K562 (cell line): ENCODE measurements around the gene DUSP9. TPM values are rescaled to one million over a fixed set of nuclear protein-coding genes. Genes with fewer than 3 reads are reported as not detected.

Experiments used
- ATAC-seq: fragments of 200-7000 bp; cut with Tn5 transposase; 3 replicates; pipeline ENCODE4 v1.9.1; 2020; ENCODE audit warnings: moderate library complexity
- BruUV-seq: library from RNA; stranded (reverse); fragments of 400-500 nt; replicated peaks from 2 replicates; lab custom pipeline; 2021; lab: Mats Ljungman, UMichigan
- CTCF ChIA-PET: fragments of 300-600 bp; formaldehyde crosslinking; extraction: SDS; loops from one replicate; lab custom pipeline; 2021; ENCODE audit warnings: low intra/inter-chr PET ratio; lab: Yijun Ruan, JAX
- POLR2A ChIA-PET: fragments of 300-600, 350-650 bp; sonication (Branson Sonifier 250); formaldehyde crosslinking; extraction: SDS; loops from one replicate; lab custom pipeline; 2021; ENCODE audit warnings: antibody characterized with exemption, inconsistent platforms; lab: Yijun Ruan, JAX
- DNase-seq, 4 experiments: peaks; one replicate each; pipeline versions ENCODE4 v3.0.0 to v3.0.0-alpha.2; 2011 to 2018; ENCODE audit warnings: low spot score in 3 of 4, mixed read lengths in 3 of 4; ENCODE audit errors: extremely low read depth in 1 of 4
- FAIRE-seq: peaks from 2 replicates; lab custom pipeline; 2011; peaks lifted over from hg19 to GRCh38; lab: Jason Lieb, UNC
- H2AFZ ChIP-seq: 2 replicates; pipeline ENCODE4 v1.6.0; 2011; ENCODE audit warnings: low read depth, low read length, control low read depth, inconsistent platforms
- H3K27ac ChIP-seq: fragments of 200-600 bp; 3 replicates; pipeline ENCODE4 v1.8.0; 2011; ENCODE audit warnings: low read depth, mild to moderate bottlenecking, control low read depth, inconsistent platforms, low read length, moderate library complexity, mixed read lengths; ENCODE audit errors: extremely low read depth
- H3K27me3 ChIP-seq, 2 experiments: fragments of 300-600 bp in 1 of 2; 2 replicates in 1 of 2; 3 replicates in 1 of 2; pipeline versions ENCODE4 v1.6.0 to v1.8.0; 2011; ENCODE audit warnings: inconsistent platforms in 2 of 2, low read length in 2 of 2, mild to moderate bottlenecking in 1 of 2, mixed read lengths in 1 of 2, moderate library complexity in 1 of 2; ENCODE audit not compliant: control insufficient read depth in 2 of 2, insufficient read depth in 2 of 2
- H3K36me3 ChIP-seq: fragments of 300-600 bp; 3 replicates; pipeline ENCODE4 v1.8.0; 2011; ENCODE audit warnings: mild to moderate bottlenecking, low read length, inconsistent platforms; ENCODE audit not compliant: control insufficient read depth, insufficient read depth
- H3K4me1 ChIP-seq, 2 experiments: fragments of 200-600 bp in 1 of 2; replicated peaks in 1 of 2; 2 replicates in 1 of 2; 3 replicates in 1 of 2; pipeline versions ENCODE4 v1.5.1 to v1.8.0; 2011; ENCODE audit warnings: inconsistent platforms in 2 of 2, low read length in 2 of 2, mild to moderate bottlenecking in 1 of 2, mixed read lengths in 1 of 2, moderate library complexity in 1 of 2; ENCODE audit not compliant: control insufficient read depth in 2 of 2, insufficient read depth in 2 of 2
- H3K4me2 ChIP-seq: 2 replicates; pipeline ENCODE4 v1.6.1; 2011; ENCODE audit warnings: low read length, control low read depth, inconsistent platforms, mixed read lengths; ENCODE audit not compliant: insufficient read depth
- H3K4me3 ChIP-seq: fragments of 200-600 bp; sonication (generic), shearing (Covaris generic); 2 replicates; pipeline ENCODE4 v1.5.1; 2016; ENCODE audit warnings: control low read depth, inconsistent platforms
- H3K79me2 ChIP-seq: fragments of 200-600 bp; 3 replicates; pipeline ENCODE4 v1.8.0; 2011; ENCODE audit warnings: low read length, inconsistent platforms; ENCODE audit not compliant: control insufficient read depth, insufficient read depth
- H3K9ac ChIP-seq, 2 experiments: 2 replicates each; pipeline versions ENCODE4 v1.6.0 to v1.6.1; 2011; ENCODE audit warnings: low read depth in 2 of 2, low read length in 2 of 2, control low read depth in 1 of 2, inconsistent platforms in 1 of 2, mild to moderate bottlenecking in 1 of 2, mixed read lengths in 1 of 2; ENCODE audit not compliant: insufficient read depth in 1 of 2
- H3K9me1 ChIP-seq: one replicate; pipeline ENCODE4 v1.6.0; 2011; ENCODE audit warnings: inconsistent platforms, mild to moderate bottlenecking, low read length, moderate library complexity; ENCODE audit not compliant: control insufficient read depth, insufficient read depth
- H3K9me3 ChIP-seq: replicated peaks from 2 replicates; pipeline ENCODE4 v1.5.1; 2011; ENCODE audit warnings: low read depth, low read length, inconsistent platforms; ENCODE audit not compliant: control insufficient read depth, insufficient read depth
- H4K20me1 ChIP-seq: replicated peaks from 2 replicates; pipeline ENCODE4 v1.6.1; 2011; ENCODE audit warnings: low read length, inconsistent platforms, mixed read lengths; ENCODE audit not compliant: control insufficient read depth, insufficient read depth
- EZH2 ChIP-seq: IDR thresholded peaks from 2 replicates; pipeline ENCODE4 v1.6.1; 2012; ENCODE audit warnings: low read depth, mild to moderate bottlenecking, inconsistent platforms, low read length, borderline replicate concordance
- MCM7 ChIP-seq, 2 experiments: fragments of 450-650 bp; IDR thresholded peaks; 2 replicates each; pipeline ENCODE4 v1.6.1; 2016 to 2018
- MIER1 ChIP-seq: fragments of 450-650 bp; IDR thresholded peaks from 2 replicates; pipeline ENCODE4 v1.6.1; 2016; ENCODE audit warnings: antibody characterized with exemption, mild to moderate bottlenecking, low read depth
- MITF ChIP-seq: IDR thresholded peaks from 2 replicates; pipeline ENCODE4 v1.6.1; 2014; ENCODE audit warnings: antibody characterized with exemption
- NELFE ChIP-seq: IDR thresholded peaks from 2 replicates; pipeline ENCODE4 v1.6.1; 2011; ENCODE audit warnings: mild to moderate bottlenecking; ENCODE audit not compliant: insufficient read depth, insufficient read length
- POLR2B ChIP-seq: fragments of 450-650 bp; IDR thresholded peaks from 2 replicates; pipeline ENCODE4 v1.6.1; 2018; ENCODE audit warnings: low read depth; ENCODE audit not compliant: partially characterized antibody
- SETDB1 ChIP-seq: IDR thresholded peaks from one replicate; pipeline ENCODE4 v1.6.1; 2012; ENCODE audit warnings: low read length, control low read depth, inconsistent platforms
- SFPQ ChIP-seq: fragments of 200-400 bp; formaldehyde crosslinking; IDR thresholded peaks from 2 replicates; pipeline ENCODE4 v1.6.1; 2017; ENCODE audit warnings: mild to moderate bottlenecking, low read depth, low read length, moderate library complexity
- YBX1 ChIP-seq: fragments of 450-650 bp; IDR thresholded peaks from 2 replicates; pipeline ENCODE4 v1.7.1; 2016; ENCODE audit warnings: mild to moderate bottlenecking
- ZNF253 ChIP-seq: fragments of 250-450 bp; sonication (Bioruptor Pico); conservative IDR thresholded peaks from 2 replicates; pipeline ENCODE4 v1.6.1; 2021; ENCODE audit warnings: mild to moderate bottlenecking
- ZNF282 ChIP-seq: sonication (generic); formaldehyde crosslinking; IDR thresholded peaks from 2 replicates; pipeline ENCODE4 v1.8.1; 2023; ENCODE audit warnings: missing genetic modification reagents
- ZNF324 ChIP-seq: fragments of 250-450 bp; sonication (Bioruptor Pico); IDR thresholded peaks from 2 replicates; pipeline ENCODE4 v1.4.0; 2020; ENCODE audit warnings: mild to moderate bottlenecking
- WGBS: fragments of 100-300 bp; shearing (Covaris generic); methylation state at CpG from one replicate; pipeline ENCODE4 v1.1.6; 2016; ENCODE audit warnings: low coverage, mixed read lengths; ENCODE audit not compliant: insufficient coverage; ENCODE audit errors: missing lambda C conversion rate; 5-methylcytosine and 5-hydroxymethylcytosine counted together
- in situ Hi-C: fragments of 300-500 bp; cut with MboI; formaldehyde crosslinking; loops from 4 replicates; pipeline ENCODE4 v1.15.0; 2018; ENCODE audit warnings: inconsistent platforms, mixed read lengths
- intact Hi-C: fragments of 100-400 bp; cut with micrococcal nuclease; formaldehyde crosslinking; loops from 2 replicates; pipeline ENCODE4 v1.14.2; 2022
- polyA plus RNA-seq, 8 experiments: library from polyadenylated mRNA; depleted of rRNA in 4 of 8; stranded (reverse) in 5 of 8; unstranded in 3 of 8; fragments of >200 nt; fragmentation: Nextera tagmentation in 2 of 8; fragmentation: Illumina TruSeq in 1 of 8; extraction: Ambion mirVana in 2 of 8; extraction: Trizol in 1 of 8; gene quantifications; 2 replicates each; pipeline versions ENCODE4 v1.2.1 to v1.2.3, GENCODE V29; 2011 to 2014; ENCODE audit warnings: inconsistent platforms in 1 of 8, missing spikeins in 1 of 8
- total RNA-seq, 7 experiments: library from RNA; depleted of rRNA in 6 of 7; stranded (reverse); fragments of >200 nt in 6 of 7; fragmentation: Illumina TruSeq in 2 of 7; extraction: Trizol in 2 of 7; gene quantifications; 2 replicates each; pipeline versions ENCODE4 v1.2.1 to v1.2.3, GENCODE V29; 2011 to 2021; ENCODE audit warnings: low replicate concordance in 1 of 7
- TF ChIP-seq, protein P1 (sequence below): fragments of 250-450 bp; sonication (Bioruptor Pico); IDR thresholded peaks from 2 replicates; pipeline ENCODE4 v1.4.0; 2020; ENCODE audit warnings: mild to moderate bottlenecking, moderate library complexity
- TF ChIP-seq, protein P2 (sequence below): sonication (generic); formaldehyde crosslinking; IDR thresholded peaks from 2 replicates; pipeline ENCODE4 v1.8.1; 2023; ENCODE audit warnings: mild to moderate bottlenecking, missing genetic modification reagents

The DUSP9 gene
- total and polyA plus RNA-seq, 9 of the 15 experiments (the other 6 are each of a cell fraction or from before 2014, with no cell fraction given): 0.11 to 14.1 (median 5.5) TPM

DNA sequence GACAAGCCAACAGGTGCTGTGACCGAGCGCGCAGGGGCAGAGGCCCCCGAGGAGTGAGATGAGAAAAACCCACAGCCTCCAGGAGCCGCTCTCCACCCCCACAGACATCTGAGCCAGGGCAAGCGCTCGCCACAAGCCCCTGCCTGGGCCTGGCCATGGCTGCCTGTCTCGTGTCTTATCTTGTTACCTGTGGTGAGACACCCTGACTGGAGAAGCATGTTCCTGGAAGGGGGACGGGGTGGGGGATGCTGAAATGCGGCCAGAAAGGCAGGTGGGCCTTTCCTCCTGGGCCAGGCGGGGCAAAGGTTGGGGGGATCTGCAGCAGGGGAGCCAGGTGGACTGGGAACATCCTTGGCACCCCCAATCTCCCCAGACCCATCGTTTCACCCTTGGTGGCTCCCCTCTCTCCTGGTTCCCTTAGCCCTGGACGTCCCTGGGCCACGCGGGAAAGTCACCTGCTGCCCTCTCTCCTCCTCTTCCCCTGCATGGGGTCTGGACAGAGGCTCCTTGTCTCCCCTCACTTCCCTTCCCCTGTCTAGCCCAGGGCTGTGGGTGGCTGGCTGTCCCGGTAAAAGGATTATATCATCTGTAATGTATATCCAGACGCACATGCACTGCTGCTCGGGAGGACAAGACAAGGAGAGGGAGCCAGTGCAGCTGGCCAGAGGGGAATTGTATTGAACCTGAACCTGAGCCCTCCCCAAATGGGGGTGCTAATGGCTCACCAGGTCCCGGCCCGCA is 8.4 kb upstream of the DUSP9 start:
- DNase-seq (peak in 1 of 4 experiments; percentile 2), ATAC-seq (no peak), FAIRE-seq (no peak)
- 2% methylated on average over 13 of the region's 20 CpGs for WGBS
- Histone ChIP-seq H3K36me3 (no peaks in the 10 kb centered on the region), H3K27ac (no peak overlapping the region), H3K9me3 (no peaks in the 10 kb centered on the region), H3K79me2 (no peaks in the 10 kb centered on the region), H3K9me1 (no peaks in the 10 kb centered on the region), H3K9ac (no peak overlapping the region; a peak in 1 of 4 replicates), H4K20me1 (no peaks in the 10 kb centered on the region), H3K4me3 (no peak overlapping the region), H3K4me1 (peaks cover 2 to 57% of the 10 kb centered on the region in 2 experiments; a peak in 3 of 5 replicates), H3K27me3 (peaks cover 0 to 49% of the 10 kb centered on the region in 2 experiments; a peak in 4 of 5 replicates), H2AFZ (no peak overlapping the region), H3K4me2 (no peak overlapping the region)
- intact Hi-C loops (no loop called here), in situ Hi-C loops (no loop called here)
- BruUV-seq: no TSS peak
- ChIA-PET CTCF (no interaction called here), POLR2A (interaction anchor here (0.6 to 0.7 kb wide), 3 partner anchors 16 to 64 kb away, joined by 3 to 4 read pairs (median 3); no protein-coding TSS in a partner anchor)
- TF ChIP-seq SETDB1 (no peak), ZNF253 (no peak), YBX1 (no peak), ZNF282 (CRISPR knock-in tag) (no peak), SFPQ (no peak), EZH2 (no peak), MITF (no peak), NELFE (no peak), ZNF324 (CRISPR knock-in tag) (no peak), MIER1 (no peak), POLR2B (no peak), MCM7 (IDR thresholded peaks at IDR 0.05) (no peak)
- TF ChIP-seq, protein P1, sequence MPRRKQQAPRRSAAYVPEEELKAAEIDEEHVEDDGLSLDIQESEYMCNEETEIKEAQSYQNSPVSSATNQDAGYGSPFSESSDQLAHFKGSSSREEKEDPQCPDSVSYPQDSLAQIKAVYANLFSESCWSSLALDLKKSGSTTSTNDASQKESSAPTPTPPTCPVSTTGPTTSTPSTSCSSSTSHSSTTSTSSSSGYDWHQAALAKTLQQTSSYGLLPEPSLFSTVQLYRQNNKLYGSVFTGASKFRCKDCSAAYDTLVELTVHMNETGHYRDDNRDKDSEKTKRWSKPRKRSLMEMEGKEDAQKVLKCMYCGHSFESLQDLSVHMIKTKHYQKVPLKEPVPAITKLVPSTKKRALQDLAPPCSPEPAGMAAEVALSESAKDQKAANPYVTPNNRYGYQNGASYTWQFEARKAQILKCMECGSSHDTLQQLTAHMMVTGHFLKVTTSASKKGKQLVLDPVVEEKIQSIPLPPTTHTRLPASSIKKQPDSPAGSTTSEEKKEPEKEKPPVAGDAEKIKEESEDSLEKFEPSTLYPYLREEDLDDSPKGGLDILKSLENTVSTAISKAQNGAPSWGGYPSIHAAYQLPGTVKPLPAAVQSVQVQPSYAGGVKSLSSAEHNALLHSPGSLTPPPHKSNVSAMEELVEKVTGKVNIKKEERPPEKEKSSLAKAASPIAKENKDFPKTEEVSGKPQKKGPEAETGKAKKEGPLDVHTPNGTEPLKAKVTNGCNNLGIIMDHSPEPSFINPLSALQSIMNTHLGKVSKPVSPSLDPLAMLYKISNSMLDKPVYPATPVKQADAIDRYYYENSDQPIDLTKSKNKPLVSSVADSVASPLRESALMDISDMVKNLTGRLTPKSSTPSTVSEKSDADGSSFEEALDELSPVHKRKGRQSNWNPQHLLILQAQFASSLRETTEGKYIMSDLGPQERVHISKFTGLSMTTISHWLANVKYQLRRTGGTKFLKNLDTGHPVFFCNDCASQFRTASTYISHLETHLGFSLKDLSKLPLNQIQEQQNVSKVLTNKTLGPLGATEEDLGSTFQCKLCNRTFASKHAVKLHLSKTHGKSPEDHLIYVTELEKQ (CRISPR knock-in tag): no peak
- TF ChIP-seq, protein P2, sequence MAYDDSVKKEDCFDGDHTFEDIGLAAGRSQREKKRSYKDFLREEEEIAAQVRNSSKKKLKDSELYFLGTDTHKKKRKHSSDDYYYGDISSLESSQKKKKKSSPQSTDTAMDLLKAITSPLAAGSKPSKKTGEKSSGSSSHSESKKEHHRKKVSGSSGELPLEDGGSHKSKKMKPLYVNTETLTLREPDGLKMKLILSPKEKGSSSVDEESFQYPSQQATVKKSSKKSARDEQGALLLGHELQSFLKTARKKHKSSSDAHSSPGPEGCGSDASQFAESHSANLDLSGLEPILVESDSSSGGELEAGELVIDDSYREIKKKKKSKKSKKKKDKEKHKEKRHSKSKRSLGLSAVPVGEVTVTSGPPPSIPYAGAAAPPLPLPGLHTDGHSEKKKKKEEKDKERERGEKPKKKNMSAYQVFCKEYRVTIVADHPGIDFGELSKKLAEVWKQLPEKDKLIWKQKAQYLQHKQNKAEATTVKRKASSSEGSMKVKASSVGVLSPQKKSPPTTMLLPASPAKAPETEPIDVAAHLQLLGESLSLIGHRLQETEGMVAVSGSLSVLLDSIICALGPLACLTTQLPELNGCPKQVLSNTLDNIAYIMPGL: no peak
